ENCODE data around the gene DNAH3. TPM values are rescaled to one million over a fixed set of nuclear protein-coding genes. Genes with fewer than 3 reads are reported as not detected.
"Not testable (repeated sequence)": the region's sequence is repeated elsewhere in the genome, so short reads cannot be mapped to it uniquely, and the experiment has no call there.

The DNAH3 gene
- total RNA-seq, 1 experiment from 2014 or later = not detected

GRCh38 chr16:20987049-20987448 is 163.6 kb downstream of the DNAH3 start:
- H3K4me3 ChIP-seq = no peak overlapping the region
- no peaks in the 10 kb centered on the region for H3K36me3 ChIP-seq
- H3K9me3 ChIP-seq (replicated peaks) = no peaks in the 10 kb centered on the region
- no peak for DNase-seq
- no peaks in the 10 kb centered on the region for H3K4me1 ChIP-seq
- H3K27ac ChIP-seq = no peak overlapping the region
- H3K27me3 ChIP-seq = no peaks in the 10 kb centered on the region

GRCh38 chr16:20984019-20984418 is 166.6 kb downstream of the DNAH3 start:
- no peaks in the 10 kb centered on the region for H3K9me3 ChIP-seq (replicated peaks)
- H3K4me1 ChIP-seq = no peaks in the 10 kb centered on the region
- no peak for DNase-seq
- no peak overlapping the region for H3K27ac ChIP-seq
- no peaks in the 10 kb centered on the region for H3K36me3 ChIP-seq
- H3K4me3 ChIP-seq = no peak overlapping the region
- H3K27me3 ChIP-seq = no peaks in the 10 kb centered on the region

- no peaks in the 10 kb centered on the region for H3K9me3 ChIP-seq (replicated peaks)
- H3K4me3 ChIP-seq = no peak overlapping the region
- H3K36me3 ChIP-seq = no peaks in the 10 kb centered on the region
- DNase-seq = no peak
- H3K4me1 ChIP-seq = no peaks in the 10 kb centered on the region
- H3K27ac ChIP-seq = no peak overlapping the region
- no peaks in the 10 kb centered on the region for H3K27me3 ChIP-seq
Observed at GRCh38 chr16:20976576-20976975, 174.1 kb downstream of the DNAH3 start.

- not testable (repeated sequence) for H3K4me1 ChIP-seq; H3K36me3 ChIP-seq; H3K27ac ChIP-seq; DNase-seq; H3K27me3 ChIP-seq; H3K9me3 ChIP-seq (replicated peaks); H3K4me3 ChIP-seq
Observed at GRCh38 chr16:20973201-20973600, 177.4 kb downstream of the DNAH3 start.

GRCh38 chr16:20971401-20971800 is 179.2 kb downstream of the DNAH3 start:
- Histone ChIP-seq H3K9me3 (replicated peaks) (no peaks in the 10 kb centered on the region), H3K4me3 (no peak overlapping the region), H3K4me1 (no peaks in the 10 kb centered on the region), H3K36me3 (no peaks in the 10 kb centered on the region), H3K27ac (no peak overlapping the region), H3K27me3 (no peaks in the 10 kb centered on the region)
- no peak for DNase-seq

- H3K27me3 ChIP-seq = no peaks in the 10 kb centered on the region
- no peaks in the 10 kb centered on the region for H3K9me3 ChIP-seq (replicated peaks)
Observed at GRCh38 chr16:20969386-20969785, 181.3 kb downstream of the DNAH3 start.

GRCh38 chr16:20968765-20969164 is 181.9 kb downstream of the DNAH3 start:
- Histone ChIP-seq H3K36me3 (no peaks in the 10 kb centered on the region), H3K9me3 (replicated peaks) (no peaks in the 10 kb centered on the region), H3K27ac (no peak overlapping the region), H3K4me1 (no peaks in the 10 kb centered on the region), H3K27me3 (no peaks in the 10 kb centered on the region), H3K4me3 (no peak overlapping the region)
- DNase-seq = no peak

More at GRCh38 chr16:20969386-20969785, 181.3 kb downstream of the DNAH3 start:
- Histone ChIP-seq H3K4me1 (no peaks in the 10 kb centered on the region), H3K36me3 (no peaks in the 10 kb centered on the region), H3K27ac (no peak overlapping the region), H3K4me3 (no peak overlapping the region)
- DNase-seq = no peak

GRCh38 chr16:20960899-20961298 is 189.7 kb downstream of the DNAH3 start:
- Histone ChIP-seq H3K4me1 (no peaks in the 10 kb centered on the region), H3K36me3 (no peaks in the 10 kb centered on the region)

GRCh38 chr16:20957153-20957552 is 193.5 kb downstream of the DNAH3 start:
- DNase-seq = no peak
- Histone ChIP-seq H3K9me3 (replicated peaks) (no peaks in the 10 kb centered on the region), H3K36me3 (no peaks in the 10 kb centered on the region), H3K4me1 (no peaks in the 10 kb centered on the region), H3K27ac (no peak overlapping the region), H3K27me3 (no peaks in the 10 kb centered on the region), H3K4me3 (no peak overlapping the region)

More at GRCh38 chr16:20960899-20961298, 189.7 kb downstream of the DNAH3 start:
- no peaks in the 10 kb centered on the region for H3K27me3 ChIP-seq
- no peak overlapping the region for H3K27ac ChIP-seq
- H3K4me3 ChIP-seq = no peak overlapping the region
- H3K9me3 ChIP-seq (replicated peaks) = no peaks in the 10 kb centered on the region
- no peak for DNase-seq

GRCh38 chr16:20956319-20956718 is 194.3 kb downstream of the DNAH3 start:
- Histone ChIP-seq H3K4me3 (no peak overlapping the region), H3K9me3 (replicated peaks) (no peaks in the 10 kb centered on the region), H3K36me3 (no peaks in the 10 kb centered on the region), H3K27me3 (no peaks in the 10 kb centered on the region), H3K4me1 (no peaks in the 10 kb centered on the region), H3K27ac (no peak overlapping the region)
- no peak for DNase-seq

- no peaks in the 10 kb centered on the region for H3K4me1 ChIP-seq
- no peaks in the 10 kb centered on the region for H3K9me3 ChIP-seq (replicated peaks)
- H3K27ac ChIP-seq = no peak overlapping the region
- no peaks in the 10 kb centered on the region for H3K36me3 ChIP-seq
- H3K27me3 ChIP-seq = no peaks in the 10 kb centered on the region
- no peak overlapping the region for H3K4me3 ChIP-seq
- DNase-seq = no peak
Observed at GRCh38 chr16:20954574-20954973, 196.1 kb downstream of the DNAH3 start.

- H3K4me3 ChIP-seq = no peak overlapping the region
- DNase-seq = no peak
- no peak overlapping the region for H3K27ac ChIP-seq
Observed at GRCh38 chr16:20952139-20952920, 198.3 kb downstream of the DNAH3 start.

GRCh38 chr16:20950294-20950693 is 200.4 kb downstream of the DNAH3 start:
- no peaks in the 10 kb centered on the region for H3K9me3 ChIP-seq (replicated peaks)
- no peaks in the 10 kb centered on the region for H3K27me3 ChIP-seq
- no peaks in the 10 kb centered on the region for H3K4me1 ChIP-seq
- no peak for DNase-seq
- no peak overlapping the region for H3K4me3 ChIP-seq
- H3K27ac ChIP-seq = no peak overlapping the region
- H3K36me3 ChIP-seq = no peaks in the 10 kb centered on the region

More at GRCh38 chr16:20952139-20952920, 198.3 kb downstream of the DNAH3 start:
- no peaks in the 10 kb centered on the region for H3K27me3 ChIP-seq
- no peaks in the 10 kb centered on the region for H3K4me1 ChIP-seq
- H3K36me3 ChIP-seq = no peaks in the 10 kb centered on the region
- no peaks in the 10 kb centered on the region for H3K9me3 ChIP-seq (replicated peaks)

GRCh38 chr16:20949660-20950059 is 201.0 kb downstream of the DNAH3 start:
- DNase-seq = no peak
- H3K9me3 ChIP-seq (replicated peaks) = no peaks in the 10 kb centered on the region
- no peak overlapping the region for H3K27ac ChIP-seq
- H3K27me3 ChIP-seq = no peaks in the 10 kb centered on the region
- H3K4me3 ChIP-seq = no peak overlapping the region
- no peaks in the 10 kb centered on the region for H3K36me3 ChIP-seq
- no peaks in the 10 kb centered on the region for H3K4me1 ChIP-seq

GRCh38 chr16:20948444-20948843 is 202.2 kb downstream of the DNAH3 start:
- no peak overlapping the region for H3K27ac ChIP-seq
- H3K4me3 ChIP-seq = no peak overlapping the region
- no peaks in the 10 kb centered on the region for H3K36me3 ChIP-seq
- DNase-seq = no peak
- H3K9me3 ChIP-seq (replicated peaks) = no peaks in the 10 kb centered on the region
- no peaks in the 10 kb centered on the region for H3K27me3 ChIP-seq
- H3K4me1 ChIP-seq = no peaks in the 10 kb centered on the region

GRCh38 chr16:20946015-20946629 is 204.5 kb downstream of the DNAH3 start:
- H3K4me3 ChIP-seq = no peak overlapping the region
- H3K4me1 ChIP-seq = no peaks in the 10 kb centered on the region
- H3K27me3 ChIP-seq = no peaks in the 10 kb centered on the region
- H3K27ac ChIP-seq = no peak overlapping the region
- no peak for DNase-seq
- H3K9me3 ChIP-seq (replicated peaks) = no peaks in the 10 kb centered on the region
- H3K36me3 ChIP-seq = no peaks in the 10 kb centered on the region
